ENCODE measurements around the gene CENPP. TPM values are rescaled to one million over a fixed set of nuclear protein-coding genes. Genes with fewer than 3 reads are reported as not detected.

Gene CENPP
- total and polyA plus RNA-seq, 4 donors, result 0.62 to 8.7 (median 1.3) TPM

GRCh38 chr9:92397853-92398252 is 72.1 kb downstream of the CENPP start:
- Histone ChIP-seq H3K27me3 (ENCODE audit: control insufficient read depth in 4 of 4, insufficient read depth in 4 of 4, low read length in 3 of 4) (no peaks in the 10 kb centered on the region), H3K9me3 (ENCODE audit: control insufficient read depth in 4 of 4, low read length in 3 of 4) (no peaks in the 10 kb centered on the region), H3K9ac (ENCODE audit: low read depth in 1 of 2, low read length in 2 of 2) (no peak overlapping the region), H3K4me1 (ENCODE audit: control insufficient read depth in 4 of 4, insufficient read depth in 4 of 4, low read length in 3 of 4) (peaks cover 0 to 3% (median 0%) of the 10 kb centered on the region in 4 donors), H3K36me3 (ENCODE audit: control insufficient read depth in 4 of 4, insufficient read depth in 3 of 4, low read depth in 1 of 4, low read length in 3 of 4) (no peaks in the 10 kb centered on the region), H3K27ac (ENCODE audit: low read depth in 1 of 2, low read length in 2 of 2) (no peak overlapping the region), H3K4me3 (ENCODE audit: low read depth in 1 of 3, low read length in 3 of 3) (no peak overlapping the region)
- no peak for TF ChIP-seq EGR1 (IDR thresholded peaks at IDR 0.05; ENCODE audit: low read depth in 2 of 2)
- TF ChIP-seq ZBTB33 (IDR thresholded peaks at IDR 0.05), result no peak
- no peak for TF ChIP-seq NR2F2 (IDR thresholded peaks at IDR 0.05)
- no peak for TF ChIP-seq ATF3 (IDR thresholded peaks at IDR 0.05)
- TF ChIP-seq, protein P1, sequence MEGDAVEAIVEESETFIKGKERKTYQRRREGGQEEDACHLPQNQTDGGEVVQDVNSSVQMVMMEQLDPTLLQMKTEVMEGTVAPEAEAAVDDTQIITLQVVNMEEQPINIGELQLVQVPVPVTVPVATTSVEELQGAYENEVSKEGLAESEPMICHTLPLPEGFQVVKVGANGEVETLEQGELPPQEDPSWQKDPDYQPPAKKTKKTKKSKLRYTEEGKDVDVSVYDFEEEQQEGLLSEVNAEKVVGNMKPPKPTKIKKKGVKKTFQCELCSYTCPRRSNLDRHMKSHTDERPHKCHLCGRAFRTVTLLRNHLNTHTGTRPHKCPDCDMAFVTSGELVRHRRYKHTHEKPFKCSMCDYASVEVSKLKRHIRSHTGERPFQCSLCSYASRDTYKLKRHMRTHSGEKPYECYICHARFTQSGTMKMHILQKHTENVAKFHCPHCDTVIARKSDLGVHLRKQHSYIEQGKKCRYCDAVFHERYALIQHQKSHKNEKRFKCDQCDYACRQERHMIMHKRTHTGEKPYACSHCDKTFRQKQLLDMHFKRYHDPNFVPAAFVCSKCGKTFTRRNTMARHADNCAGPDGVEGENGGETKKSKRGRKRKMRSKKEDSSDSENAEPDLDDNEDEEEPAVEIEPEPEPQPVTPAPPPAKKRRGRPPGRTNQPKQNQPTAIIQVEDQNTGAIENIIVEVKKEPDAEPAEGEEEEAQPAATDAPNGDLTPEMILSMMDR (IDR thresholded peaks at IDR 0.05; ENCODE audit: low read depth, low read length, missing input control), result no peak
- TF ChIP-seq HNF4G (IDR thresholded peaks at IDR 0.05), result no peak
- TF ChIP-seq, protein P2, sequence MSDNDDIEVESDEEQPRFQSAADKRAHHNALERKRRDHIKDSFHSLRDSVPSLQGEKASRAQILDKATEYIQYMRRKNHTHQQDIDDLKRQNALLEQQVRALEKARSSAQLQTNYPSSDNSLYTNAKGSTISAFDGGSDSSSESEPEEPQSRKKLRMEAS (IDR thresholded peaks at IDR 0.05), result no peak
- no peak for TF ChIP-seq JUND (IDR thresholded peaks at IDR 0.05)
- TF ChIP-seq GABPA (IDR thresholded peaks at IDR 0.05 in 1 of 2, conservative IDR thresholded peaks at IDR 0.05 in 1 of 2), result no peak
- TF ChIP-seq FOXA2 (IDR thresholded peaks at IDR 0.05), result no peak
- no peak for TF ChIP-seq RXRA (IDR thresholded peaks at IDR 0.05)
- TF ChIP-seq TAF1 (conservative IDR thresholded peaks at IDR 0.05), result no peak
- no peak for TF ChIP-seq FOXA1 (IDR thresholded peaks at IDR 0.05)
- no peak for TF ChIP-seq HNF4A (conservative IDR thresholded peaks at IDR 0.05)
- TF ChIP-seq RAD21 (IDR thresholded peaks at IDR 0.05), result no peak
- no peak for TF ChIP-seq SP1 (IDR thresholded peaks at IDR 0.05)
- TF ChIP-seq YY1 (IDR thresholded peaks at IDR 0.05), result no peak
- no peak for TF ChIP-seq REST (IDR thresholded peaks at IDR 0.05)
- no peak for DNase-seq (ENCODE audit: low spot score)
- WGBS, result 97% methylated on average over 3 of the region's 3 CpGs
